H1 (cell line): Measurements from ENCODE around the gene ATP8B3. TPM values are rescaled to one million over a fixed set of nuclear protein-coding genes. Genes with fewer than 3 reads are reported as not detected.

Experiments
- CTCF ChIA-PET: fragments of 300-600 bp; sonication (Branson Sonifier 250); formaldehyde crosslinking; loops from one replicate; lab custom pipeline; 2021; ENCODE audit not compliant: partially characterized antibody; lab: Charles Lee
- POLR2A ChIA-PET: fragments of 300-600 bp; sonication (Branson Sonifier 250); formaldehyde crosslinking; loops from one replicate; lab custom pipeline; 2021; ENCODE audit warnings: inconsistent platforms; ENCODE audit not compliant: partially characterized antibody; lab: Charles Lee
- DNase-seq, 2 experiments: peaks; one replicate each; pipeline versions ENCODE4 v3.0.0 to v3.0.0-alpha.2; 2010 to 2022; ENCODE audit warnings: low spot score in 2 of 2, low read depth in 1 of 2, mixed read lengths in 1 of 2
- FAIRE-seq: peaks from 2 replicates; lab custom pipeline; 2011; peaks lifted over from hg19 to GRCh38; lab: Jason Lieb, UNC
- H2AFZ ChIP-seq: 2 replicates; pipeline ENCODE4 v1.8.1; 2012; ENCODE audit warnings: low read length, inconsistent platforms
- H2AK5ac ChIP-seq: 2 replicates; pipeline ENCODE4 v1.6.1; 2013; ENCODE audit warnings: low read depth, low read length
- H2BK120ac ChIP-seq: replicated peaks from 2 replicates; pipeline ENCODE3; 2013; ENCODE audit warnings: low read depth, low read length, inconsistent platforms
- H2BK12ac ChIP-seq: 2 replicates; pipeline ENCODE4 v1.6.1; 2013; ENCODE audit warnings: low read depth, low read length
- H2BK15ac ChIP-seq: 2 replicates; pipeline ENCODE4 v1.6.1; 2013; ENCODE audit warnings: low read length
- H2BK20ac ChIP-seq: 2 replicates; pipeline ENCODE4 v1.6.1; 2013; ENCODE audit warnings: low read length
- H2BK5ac ChIP-seq: 2 replicates; pipeline ENCODE4 v1.6.1; 2013; ENCODE audit warnings: low read depth, low read length
- H3K14ac ChIP-seq: 2 replicates; pipeline ENCODE4 v1.6.1; 2013; ENCODE audit warnings: inconsistent platforms; ENCODE audit not compliant: insufficient read length
- H3K18ac ChIP-seq: 2 replicates; pipeline ENCODE4 v1.6.1; 2013; ENCODE audit warnings: low read length; ENCODE audit errors: extremely low read depth
- H3K23ac ChIP-seq: 2 replicates; pipeline ENCODE4 v1.6.1; 2013; ENCODE audit warnings: inconsistent platforms; ENCODE audit not compliant: insufficient read length
- H3K23me2 ChIP-seq: 2 replicates; pipeline ENCODE4 v1.6.1; 2013; ENCODE audit warnings: low read depth, low read length
- H3K27ac ChIP-seq: 2 replicates; pipeline ENCODE4 v1.6.1; 2011; ENCODE audit warnings: low read depth, low read length, inconsistent platforms
- H3K27me3 ChIP-seq, 4 experiments: replicated peaks in 1 of 4; 1 replicate in 1 of 4; 2 replicates in 3 of 4; pipeline versions ENCODE4 v1.6.1 to v1.8.1; 2011 to 2013; ENCODE audit warnings: low read length in 3 of 4, mild to moderate bottlenecking in 3 of 4, inconsistent platforms in 2 of 4, mixed read lengths in 2 of 4, moderate library complexity in 1 of 4; ENCODE audit not compliant: control insufficient read depth in 3 of 4, insufficient read depth in 3 of 4; ENCODE audit errors: extremely low read depth in 1 of 4
- H3K36me3 ChIP-seq, 4 experiments: 2 replicates each; pipeline versions ENCODE4 v1.6.1 to v1.8.1; 2011 to 2013; ENCODE audit warnings: mild to moderate bottlenecking in 4 of 4, low read length in 3 of 4, moderate library complexity in 2 of 4, control low read depth in 1 of 4, inconsistent platforms in 1 of 4; ENCODE audit not compliant: insufficient read depth in 4 of 4, control insufficient read depth in 2 of 4
- H3K4ac ChIP-seq: replicated peaks from 2 replicates; pipeline ENCODE3; 2013; ENCODE audit warnings: low read length, low read depth, mixed read lengths, inconsistent platforms; ENCODE audit not compliant: insufficient read length
- H3K4me1 ChIP-seq, 4 experiments: replicated peaks in 1 of 4; 1 replicate in 1 of 4; 2 replicates in 3 of 4; pipeline versions ENCODE4 v1.6.1 to v1.8.1; 2011 to 2013; ENCODE audit warnings: low read length in 3 of 4, inconsistent platforms in 2 of 4, mixed read lengths in 1 of 4; ENCODE audit not compliant: insufficient read depth in 4 of 4, control insufficient read depth in 3 of 4
- H3K4me2 ChIP-seq, 2 experiments: 2 replicates each; pipeline versions ENCODE4 v1.6.1 to v1.8.1; 2011 to 2013; ENCODE audit warnings: low read depth in 2 of 2, low read length in 2 of 2, control low read depth in 1 of 2, inconsistent platforms in 1 of 2, mild to moderate bottlenecking in 1 of 2; ENCODE audit not compliant: insufficient read depth in 1 of 2
- H3K4me3 ChIP-seq, 4 experiments: fragments of 200-600, 300-600 bp in 1 of 4; sonication (generic), shearing (Covaris generic), sonication (Bioruptor Twin) in 1 of 4; 2 replicates each; pipeline versions ENCODE4 v1.5.1 to v1.8.1; 2011 to 2016; ENCODE audit warnings: low read length in 4 of 4, low read depth in 3 of 4, control low read depth in 2 of 4, inconsistent platforms in 2 of 4, mild to moderate bottlenecking in 2 of 4, mixed read lengths in 1 of 4, moderate library complexity in 1 of 4; ENCODE audit not compliant: insufficient read depth in 2 of 4; ENCODE audit errors: extremely low read depth in 1 of 4
- H3K56ac ChIP-seq: replicated peaks from 2 replicates; pipeline ENCODE3; 2013; ENCODE audit warnings: low read depth, mild to moderate bottlenecking, mixed read lengths, low read length, inconsistent platforms; ENCODE audit not compliant: insufficient read length
- H3K79me1 ChIP-seq: 2 replicates; pipeline ENCODE4 v1.6.1; 2013; ENCODE audit warnings: low read depth, low read length, control low read depth
- H3K79me2 ChIP-seq, 2 experiments: 2 replicates each; pipeline versions ENCODE4 v1.6.1 to v1.8.1; 2012 to 2013; ENCODE audit warnings: low read length in 2 of 2, mild to moderate bottlenecking in 2 of 2, inconsistent platforms in 1 of 2; ENCODE audit not compliant: insufficient read depth in 2 of 2, control insufficient read depth in 1 of 2
- H3K9ac ChIP-seq, 4 experiments: replicated peaks in 1 of 4; 1 replicate in 1 of 4; 2 replicates in 3 of 4; pipeline versions ENCODE4 v1.6.1 to v1.8.1; 2011 to 2013; ENCODE audit warnings: low read depth in 3 of 4, low read length in 3 of 4, control low read depth in 2 of 4, mild to moderate bottlenecking in 2 of 4, moderate library complexity in 2 of 4, inconsistent platforms in 1 of 4; ENCODE audit errors: extremely low read depth in 1 of 4
- H3K9me3 ChIP-seq, 2 experiments: 2 replicates each; pipeline versions ENCODE4 v1.6.1 to v1.8.1; 2012 to 2013; ENCODE audit warnings: mild to moderate bottlenecking in 2 of 2, moderate library complexity in 2 of 2, control low read depth in 1 of 2, inconsistent platforms in 1 of 2, low read depth in 1 of 2, low read length in 1 of 2, mixed read lengths in 1 of 2; ENCODE audit not compliant: insufficient read depth in 2 of 2
- H4K20me1 ChIP-seq, 2 experiments: replicated peaks in 1 of 2; 2 replicates each; pipeline versions ENCODE3 to v1.8.1; 2011 to 2013; ENCODE audit warnings: inconsistent platforms in 2 of 2, low read length in 2 of 2, mild to moderate bottlenecking in 1 of 2; ENCODE audit not compliant: insufficient read depth in 2 of 2, control insufficient read depth in 1 of 2
- H4K5ac ChIP-seq: 2 replicates; pipeline ENCODE4 v1.6.1; 2013; ENCODE audit warnings: low read length, low read depth, mixed read lengths, inconsistent platforms; ENCODE audit not compliant: insufficient read length
- H4K8ac ChIP-seq: 2 replicates; pipeline ENCODE4 v1.8.0; 2013; ENCODE audit warnings: mild to moderate bottlenecking, moderate library complexity, low read length, inconsistent platforms; ENCODE audit not compliant: insufficient read depth; ENCODE audit errors: extremely low read depth
- H4K91ac ChIP-seq: replicated peaks from 2 replicates; pipeline ENCODE3; 2013; ENCODE audit warnings: low read length, mixed read lengths, inconsistent platforms; ENCODE audit not compliant: insufficient read length
- ATF3 ChIP-seq: IDR thresholded peaks from 2 replicates; pipeline ENCODE4 v1.6.1; 2011; ENCODE audit warnings: low read depth, mild to moderate bottlenecking, low read length; ENCODE audit not compliant: insufficient read depth
- BRCA1 ChIP-seq: IDR thresholded peaks from 2 replicates; pipeline ENCODE4 v1.6.1; 2012; ENCODE audit warnings: low read depth, low read length, improper control_type of control experiment
- CHD2 ChIP-seq: IDR thresholded peaks from 2 replicates; pipeline ENCODE4 v1.6.1; 2012; ENCODE audit warnings: low read length, improper control_type of control experiment
- HDAC2 ChIP-seq, 2 experiments: fragments of 300-600 bp in 1 of 2; sonication (generic) in 1 of 2; IDR thresholded peaks; 2 replicates each; pipeline ENCODE4 v1.6.1; 2011 to 2012; ENCODE audit warnings: low read depth in 2 of 2, low read length in 2 of 2, mild to moderate bottlenecking in 2 of 2, moderate library complexity in 2 of 2, borderline replicate concordance in 1 of 2, inconsistent platforms in 1 of 2
- KDM1A ChIP-seq: fragments of 200-600, 300-600 bp; sonication (generic); IDR thresholded peaks from 2 replicates; pipeline ENCODE4 v1.7.1; 2016; ENCODE audit warnings: mild to moderate bottlenecking, low read length, borderline replicate concordance
- RAD21 ChIP-seq, 2 experiments: IDR thresholded peaks in 1 of 2; conservative IDR thresholded peaks in 1 of 2; 2 replicates each; pipeline ENCODE4 v1.6.1; 2011; ENCODE audit warnings: low read depth in 2 of 2, low read length in 2 of 2, improper control_type of control experiment in 1 of 2, inconsistent platforms in 1 of 2, mild to moderate bottlenecking in 1 of 2, moderate library complexity in 1 of 2
- SP2 ChIP-seq: IDR thresholded peaks from 2 replicates; pipeline ENCODE4 v1.6.1; 2012; ENCODE audit warnings: mild to moderate bottlenecking, low read length, inconsistent platforms
- TCF12 ChIP-seq: IDR thresholded peaks from 2 replicates; pipeline ENCODE4 v1.6.1; 2011; ENCODE audit warnings: low read depth, mild to moderate bottlenecking, low read length
- WGBS, 2 experiments: shearing (Covaris generic) in 1 of 2; methylation state at CpG; one replicate each; pipeline versions ENCODE4 v1.1.6 to v1.1.7; 2013 to 2015; ENCODE audit warnings: low lambda C conversion rate in 2 of 2, mixed read lengths in 2 of 2, inconsistent platforms in 1 of 2, low coverage in 1 of 2, missing lambda C conversion rate in 1 of 2; ENCODE audit not compliant: insufficient replicate concordance in 2 of 2, insufficient coverage in 1 of 2, insufficient read length in 1 of 2; ENCODE audit errors: extremely low coverage in 1 of 2, missing lambda C conversion rate in 1 of 2; 5-methylcytosine and 5-hydroxymethylcytosine counted together
- polyA plus RNA-seq, 7 experiments: library from polyadenylated mRNA; depleted of rRNA in 3 of 7; stranded (reverse) in 5 of 7; unstranded in 2 of 7; fragments of >200 nt in 5 of 7; fragments of 200-250 nt in 2 of 7; gene quantifications; 1 replicate in 5 of 7; 2 replicates in 1 of 7; 4 replicates in 1 of 7; pipeline versions ENCODE4 v1.2.1 to v1.2.3, GENCODE V29; 2011 to 2013; ENCODE audit warnings: missing spikeins in 2 of 7, mixed read lengths in 2 of 7
- total RNA-seq: library from RNA; stranded (reverse); fragmentation: NEBNext Ultra II Directional; extraction: Animal tissue kit (Norgen Biotek cat#: 25700); gene quantifications from 2 replicates; pipeline ENCODE4 v1.2.1, GENCODE V29; 2021
- TF ChIP-seq, protein P1 (sequence below): IDR thresholded peaks from 2 replicates; pipeline ENCODE4 v1.6.1; 2012; ENCODE audit warnings: inconsistent platforms

The ATP8B3 gene
- total and polyA plus RNA-seq, 2 of the 8 experiments (the other 6 are each of a cell fraction or from before 2014, with no cell fraction given) = 4.1 to 9.3 TPM

DNA sequence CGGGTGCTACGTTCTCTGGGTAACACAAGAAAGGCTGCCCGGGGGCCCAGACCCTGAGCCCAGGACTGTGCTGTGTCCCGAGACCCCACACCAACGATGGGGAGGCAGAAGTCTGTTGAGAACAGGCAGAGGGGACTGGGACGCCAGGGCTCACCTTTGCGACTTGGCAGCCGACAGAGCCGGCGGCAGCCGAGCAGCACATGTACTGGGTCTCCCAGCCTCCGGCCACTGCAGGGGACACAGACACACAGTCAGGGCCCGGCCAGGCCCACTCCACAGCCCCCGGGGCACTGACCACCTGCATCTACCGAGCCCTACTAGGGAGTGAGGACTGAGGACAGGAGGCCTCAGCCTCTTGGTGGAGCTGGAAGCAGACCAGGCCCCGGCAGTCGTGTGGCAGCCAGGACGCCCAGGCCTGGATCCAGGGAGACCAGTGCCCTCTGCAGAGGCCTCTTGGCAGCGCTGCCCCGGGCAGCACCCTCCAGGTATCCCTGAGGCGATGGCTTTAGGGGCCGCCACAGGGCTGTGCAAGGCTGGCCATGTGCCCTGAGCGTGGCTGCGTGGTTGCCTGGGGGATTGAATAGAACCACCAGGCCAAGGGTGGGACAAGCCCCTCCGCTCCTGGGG lies 5.6 kb upstream of the ATP8B3 start:
- POLR2A ChIA-PET = no interaction called here
- Histone ChIP-seq H3K79me1 (no peaks in the 10 kb centered on the region), H3K79me2 (no peaks in the 10 kb centered on the region), H3K23ac (no peak overlapping the region), H3K4ac (no peak overlapping the region), H2BK15ac (no peak overlapping the region), H3K9ac (no peak overlapping the region; a peak in 1 of 7 replicates), H3K9me3 (no peaks in the 10 kb centered on the region), H3K4me3 (no peak overlapping the region), H3K18ac (no peak overlapping the region), H2AFZ (no peak overlapping the region), H2BK20ac (no peak overlapping the region), H2BK12ac (no peak overlapping the region), H3K4me1 (peaks cover 0 to 2% (median 0%) of the 10 kb centered on the region in 4 experiments; a peak in 3 of 7 replicates), H3K56ac (no peak overlapping the region), H3K27ac (no peak overlapping the region), H2BK5ac (no peak overlapping the region), H3K23me2 (peaks cover 2% of the 10 kb centered on the region), H4K91ac (no peak overlapping the region), H3K14ac (no peak overlapping the region), H2AK5ac (no peak overlapping the region), H4K8ac (no peak overlapping the region), H2BK120ac (no peak overlapping the region), H3K4me2 (no peak overlapping the region), H4K5ac (no peak overlapping the region), H3K36me3 (peaks cover 8 to 48% (median 15%) of the 10 kb centered on the region in 4 experiments; a peak in 7 of 8 replicates), H4K20me1 (peaks cover 2 to 10% of the 10 kb centered on the region in 2 experiments), H3K27me3 (no peaks in the 10 kb centered on the region)
- DNase-seq (no peak), FAIRE-seq (no peak)
- no peak for TF ChIP-seq RAD21 (IDR thresholded peaks at IDR 0.05 in 1 of 2, conservative IDR thresholded peaks at IDR 0.05 in 1 of 2; ENCODE audit: low read depth in 2 of 2, low read length in 2 of 2)
- TF ChIP-seq KDM1A = no peak
- TF ChIP-seq, protein P1, sequence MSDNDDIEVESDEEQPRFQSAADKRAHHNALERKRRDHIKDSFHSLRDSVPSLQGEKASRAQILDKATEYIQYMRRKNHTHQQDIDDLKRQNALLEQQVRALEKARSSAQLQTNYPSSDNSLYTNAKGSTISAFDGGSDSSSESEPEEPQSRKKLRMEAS = no peak
- TF ChIP-seq TCF12 = no peak
- no peak for TF ChIP-seq BRCA1
- no peak for TF ChIP-seq CHD2
- TF ChIP-seq ATF3 = no peak
- TF ChIP-seq HDAC2 (IDR thresholded peaks at IDR 0.05; ENCODE audit: borderline replicate concordance in 1 of 2, low read depth in 2 of 2, low read length in 2 of 2) = no peak
- TF ChIP-seq SP2 = no peak
- CTCF ChIA-PET = interaction anchor here (1.0 to 16.5 kb wide), 5 partner anchors 8 to 36 kb away, joined by 3 to 228 read pairs (median 5); no protein-coding TSS in a partner anchor
- 93% methylated on average over 23 of the region's 25 CpGs; no CpG with 5 or more reads in 1 of the 2 experiments for WGBS, 2 experiments
